ENCODE measurements around the gene ANTXR2.

- TF ChIP-seq, protein P1, sequence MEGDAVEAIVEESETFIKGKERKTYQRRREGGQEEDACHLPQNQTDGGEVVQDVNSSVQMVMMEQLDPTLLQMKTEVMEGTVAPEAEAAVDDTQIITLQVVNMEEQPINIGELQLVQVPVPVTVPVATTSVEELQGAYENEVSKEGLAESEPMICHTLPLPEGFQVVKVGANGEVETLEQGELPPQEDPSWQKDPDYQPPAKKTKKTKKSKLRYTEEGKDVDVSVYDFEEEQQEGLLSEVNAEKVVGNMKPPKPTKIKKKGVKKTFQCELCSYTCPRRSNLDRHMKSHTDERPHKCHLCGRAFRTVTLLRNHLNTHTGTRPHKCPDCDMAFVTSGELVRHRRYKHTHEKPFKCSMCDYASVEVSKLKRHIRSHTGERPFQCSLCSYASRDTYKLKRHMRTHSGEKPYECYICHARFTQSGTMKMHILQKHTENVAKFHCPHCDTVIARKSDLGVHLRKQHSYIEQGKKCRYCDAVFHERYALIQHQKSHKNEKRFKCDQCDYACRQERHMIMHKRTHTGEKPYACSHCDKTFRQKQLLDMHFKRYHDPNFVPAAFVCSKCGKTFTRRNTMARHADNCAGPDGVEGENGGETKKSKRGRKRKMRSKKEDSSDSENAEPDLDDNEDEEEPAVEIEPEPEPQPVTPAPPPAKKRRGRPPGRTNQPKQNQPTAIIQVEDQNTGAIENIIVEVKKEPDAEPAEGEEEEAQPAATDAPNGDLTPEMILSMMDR (IDR thresholded peaks at IDR 0.05; ENCODE audit: low read depth, low read length) = no peak
- TF ChIP-seq POLR2A (IDR thresholded peaks at IDR 0.05; ENCODE audit: extremely low read depth, insufficient read length) = no peak
Observed at GRCh38 chr4:79883290-79883689, 189.7 kb downstream of the ANTXR2 start.
